ENCODE data around the gene MRPS9.

MRPS9 gene

DNA sequence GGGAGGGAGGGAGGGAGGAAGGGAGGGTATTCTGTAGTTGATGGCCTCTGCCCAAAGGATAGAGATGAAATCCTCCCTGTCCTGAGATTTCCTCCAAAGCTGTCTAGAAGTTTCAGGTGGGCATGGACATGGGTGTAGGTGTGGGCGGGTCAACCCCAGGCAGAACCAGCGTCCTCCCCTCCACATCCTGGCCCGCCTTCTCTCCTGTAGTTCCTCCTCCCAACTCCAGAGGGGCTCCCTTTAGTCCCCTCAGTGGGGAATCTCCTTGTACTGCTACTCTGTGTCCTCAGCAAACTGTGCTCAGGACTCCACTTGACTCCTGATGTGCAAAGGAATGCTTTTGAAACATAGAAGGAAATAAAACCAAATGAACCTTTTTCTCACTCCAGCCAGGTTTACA lies 88.1 kb downstream of the MRPS9 start:
- DNase-seq: no peak

DNA sequence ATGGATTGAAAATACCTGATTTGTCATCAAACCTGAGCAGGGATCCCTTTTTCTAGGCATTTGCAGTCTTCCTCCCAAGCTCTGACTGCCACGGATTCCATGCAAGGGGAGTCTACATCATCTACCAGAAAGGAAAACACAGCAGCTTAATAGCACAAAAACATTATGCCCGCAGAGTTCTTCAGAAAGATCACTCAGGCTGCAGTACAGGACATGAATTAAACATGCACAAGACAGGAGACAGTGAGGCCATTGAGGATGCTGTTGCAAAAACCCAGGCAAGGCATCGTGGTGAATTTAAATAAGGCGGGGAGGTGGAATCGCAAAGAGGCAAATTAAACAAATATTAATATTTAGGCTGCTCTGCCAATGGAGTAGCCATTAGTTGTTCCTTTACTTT lies 88.5 kb downstream of the MRPS9 start:
- DNase-seq: no peak

DNA sequence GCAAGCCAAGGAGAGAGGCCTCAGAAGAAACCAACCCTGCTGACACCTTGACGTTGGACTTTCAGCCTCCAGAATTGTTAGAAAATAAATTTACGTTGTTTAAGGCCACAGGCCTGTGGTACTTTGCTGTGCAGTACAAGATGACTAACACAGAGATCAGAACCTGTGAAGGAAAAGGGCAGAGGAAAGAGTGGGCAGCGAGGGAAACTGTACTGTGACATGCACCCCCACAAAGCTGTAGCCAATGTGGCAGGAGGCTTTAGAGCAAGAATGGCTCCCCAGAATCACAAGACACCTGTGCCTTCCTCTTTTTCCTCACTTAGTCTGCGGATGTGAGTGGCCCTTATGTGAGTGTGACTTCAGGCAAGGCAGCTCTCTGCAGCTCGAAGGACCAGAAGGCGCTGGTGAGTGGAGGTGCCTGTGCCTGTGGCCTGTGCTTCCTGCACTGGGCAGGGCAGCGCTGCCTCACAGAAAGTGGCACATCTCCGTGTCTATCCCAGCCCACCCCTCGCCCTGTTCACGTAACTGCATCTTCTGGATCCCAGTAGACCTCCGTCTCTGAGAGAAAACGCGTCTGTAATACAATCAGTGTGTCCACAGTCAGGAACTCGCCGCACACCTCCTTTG lies 89.5 kb downstream of the MRPS9 start:
- no peak for DNase-seq

DNA sequence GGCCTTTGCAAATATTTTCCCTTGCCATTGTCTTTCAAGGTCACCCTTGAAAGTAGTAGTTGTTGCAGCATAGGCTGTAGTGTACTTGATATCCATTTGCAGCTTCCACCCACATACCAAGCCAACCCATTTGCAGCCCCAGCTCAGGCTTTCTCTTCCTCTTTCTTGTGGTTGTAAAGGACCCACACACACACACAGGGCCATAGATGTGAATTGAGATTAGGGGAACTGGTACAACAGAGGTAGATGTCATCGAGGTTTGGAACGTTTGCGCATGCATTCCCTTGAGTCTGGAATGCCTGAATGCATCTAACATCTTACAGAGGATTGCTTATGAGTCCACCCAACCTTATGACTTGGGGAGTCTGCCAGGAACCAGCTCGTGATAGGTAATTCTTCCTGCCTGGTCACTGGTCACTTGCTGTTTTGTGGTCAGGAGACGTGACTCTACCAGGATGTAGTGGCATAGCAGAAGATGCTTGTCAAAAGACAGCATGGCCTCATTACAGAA lies 91.9 kb downstream of the MRPS9 start:
- no peak for DNase-seq

DNA sequence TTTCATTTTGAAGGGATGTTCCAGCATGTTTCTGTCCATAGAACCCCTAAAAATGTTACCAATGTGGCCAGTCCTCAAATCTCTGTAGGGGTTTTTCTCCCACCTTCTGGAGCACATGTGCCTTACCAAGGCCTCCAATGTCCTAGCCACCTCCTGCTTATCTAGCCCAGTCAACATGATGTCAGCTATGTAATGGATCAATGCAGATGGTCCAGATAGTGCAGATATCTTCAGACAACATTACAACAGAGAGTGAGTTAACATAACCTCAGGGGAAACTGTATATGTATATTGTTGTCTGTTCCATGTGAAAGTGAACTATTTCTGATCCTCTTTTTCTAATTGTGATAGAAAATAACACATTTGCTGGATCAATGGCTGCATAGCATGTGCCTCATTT lies 92.7 kb downstream of the MRPS9 start:
- no peak for DNase-seq

DNA sequence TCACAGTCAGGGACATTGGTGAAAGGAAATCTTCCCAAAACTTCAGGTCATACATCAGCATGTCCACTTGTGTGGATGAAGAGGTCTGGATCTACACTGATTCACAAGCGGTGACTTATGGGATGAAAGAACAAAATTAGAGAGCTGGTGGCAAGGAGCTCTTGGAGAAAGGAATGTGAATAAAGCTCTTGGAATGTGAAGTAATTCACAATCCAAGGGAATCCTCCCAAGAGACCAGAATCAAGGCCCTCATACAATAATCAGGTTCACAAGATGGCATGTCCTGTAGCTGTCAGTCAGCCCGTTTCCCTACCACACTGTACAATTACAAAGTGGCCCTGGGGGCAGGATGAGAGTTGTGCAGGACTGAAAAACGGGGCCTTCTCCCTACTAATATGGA lies 96.2 kb downstream of the MRPS9 start:
- no peak for DNase-seq

DNA sequence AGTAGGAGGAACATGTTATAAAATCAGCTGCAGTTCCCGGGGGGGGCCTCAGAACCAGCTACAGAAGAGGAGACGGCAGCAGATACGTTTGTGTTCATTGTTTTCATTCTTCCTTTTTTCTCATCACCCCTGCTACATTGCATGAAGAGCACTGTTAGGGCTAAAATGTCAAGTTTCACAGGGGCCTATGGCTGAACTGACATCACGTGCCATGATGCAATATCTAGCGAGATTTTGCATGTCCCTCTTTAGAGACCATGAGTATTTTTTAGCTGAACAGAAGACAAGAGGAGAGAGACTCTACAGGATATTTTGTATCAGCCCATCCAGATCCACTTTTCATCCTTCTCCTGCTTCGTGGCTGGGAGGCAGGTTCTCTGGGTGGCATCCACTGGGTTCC lies 97.6 kb downstream of the MRPS9 start:
- no peak for DNase-seq

DNA sequence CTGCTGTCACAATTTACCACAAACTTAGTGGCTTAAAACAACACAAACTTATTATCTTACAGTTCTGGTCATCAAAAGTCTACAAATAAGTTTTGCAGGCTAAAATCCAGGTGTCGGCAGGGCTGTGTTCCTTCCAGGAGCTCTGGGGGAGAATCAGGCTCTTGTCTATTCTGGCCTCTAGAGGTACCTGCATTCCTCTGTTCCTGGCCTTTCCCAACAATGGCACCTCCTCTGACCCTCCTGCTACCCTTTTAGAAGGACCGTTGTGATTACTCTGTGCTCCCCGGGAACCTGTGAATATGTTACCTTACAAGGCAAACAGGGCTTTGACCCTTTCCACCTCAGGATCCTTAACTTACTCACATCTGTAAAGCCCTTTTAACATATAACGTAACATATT lies 98.5 kb downstream of the MRPS9 start:
- DNase-seq: no peak

DNA sequence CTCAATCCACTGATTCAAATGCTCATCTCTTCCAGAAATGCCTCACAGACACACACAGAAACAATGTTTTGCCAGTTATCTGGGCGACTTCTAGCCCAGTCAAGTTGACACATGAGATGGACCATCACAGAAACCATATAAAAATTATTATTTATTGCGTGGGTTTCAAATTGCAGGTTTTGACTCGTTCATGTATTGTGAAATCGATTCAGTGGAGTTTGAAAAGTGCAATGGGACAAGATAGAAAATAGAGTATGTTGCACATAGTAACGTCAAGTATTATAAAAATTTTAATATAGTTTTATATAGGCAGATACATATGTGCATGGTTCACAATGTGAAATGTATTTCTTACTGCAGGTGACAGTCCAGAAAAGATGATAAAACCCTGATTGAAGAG lies 100.8 kb downstream of the MRPS9 start:
- DNase-seq: no peak

DNA sequence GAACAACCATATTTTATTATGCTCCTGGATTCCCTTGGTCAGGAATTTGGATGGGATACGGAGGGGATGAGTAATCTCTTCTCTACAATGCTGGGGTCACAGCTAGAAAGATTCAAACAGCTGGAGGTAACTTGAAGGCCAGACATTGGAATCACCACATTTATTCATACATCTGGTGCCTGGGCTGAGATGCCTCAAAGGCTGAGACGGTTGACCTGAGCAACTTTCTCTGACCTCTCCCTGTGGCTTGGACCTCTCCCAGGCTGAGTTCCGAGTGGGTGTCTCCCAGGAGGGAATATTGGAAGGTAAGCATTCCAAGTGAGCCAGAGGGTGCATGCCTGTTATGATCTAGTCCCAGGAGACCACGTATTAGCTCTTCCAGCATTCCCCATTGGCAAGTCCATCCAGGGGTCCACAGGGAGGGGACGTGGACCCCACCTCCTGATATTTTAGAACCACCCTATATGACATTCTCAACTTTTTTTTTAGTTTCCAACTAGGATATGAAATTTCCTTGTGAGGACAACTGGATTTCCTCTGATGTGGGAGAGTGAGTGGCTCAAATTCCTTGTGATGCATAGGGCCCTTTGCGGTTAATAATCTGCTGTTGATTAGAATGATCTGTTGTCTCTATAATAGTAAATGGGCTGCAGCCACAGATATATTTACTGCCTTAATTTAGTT lies 101.8 kb downstream of the MRPS9 start:
- no peak for DNase-seq

DNA sequence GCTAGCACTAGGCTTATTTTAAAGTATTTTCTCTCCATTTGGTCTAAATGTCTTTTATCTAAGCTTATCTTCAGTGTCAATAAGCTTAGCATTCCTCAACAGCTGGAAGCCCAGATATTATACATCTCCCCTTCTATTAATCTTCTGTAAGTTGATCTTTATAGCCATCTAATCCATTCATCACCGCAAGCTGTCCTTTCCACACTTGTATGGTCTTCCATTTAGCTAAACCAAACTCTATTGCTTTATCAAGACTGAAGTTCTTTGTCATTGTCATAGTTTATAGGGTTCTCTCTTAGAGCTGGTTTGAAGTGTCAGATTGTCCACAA lies 102.3 kb downstream of the MRPS9 start:
- DNase-seq: no peak

DNA sequence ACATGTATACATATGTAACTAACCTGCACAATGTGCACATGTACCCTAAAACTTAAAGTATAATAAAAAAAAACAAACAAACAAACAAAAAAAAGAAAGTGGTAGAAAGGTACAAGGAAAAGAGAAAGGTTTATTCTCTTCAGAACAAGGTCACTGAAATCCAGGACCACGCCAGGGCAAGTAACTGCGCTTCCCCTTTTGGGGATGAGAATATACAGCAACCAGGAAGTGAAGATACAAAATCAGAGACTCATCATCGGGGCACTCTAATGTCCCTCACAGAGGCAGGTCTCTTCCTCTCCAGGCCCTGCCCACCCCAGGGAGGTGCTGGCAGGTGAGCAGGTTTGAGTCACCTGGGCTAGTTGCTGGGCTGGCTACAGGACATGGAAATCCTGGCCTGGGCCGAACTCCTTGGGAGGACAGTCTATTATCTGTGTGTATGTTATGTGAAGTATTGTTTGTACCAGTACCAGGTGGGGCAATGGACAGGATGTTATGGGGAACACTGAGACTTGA lies 103.3 kb downstream of the MRPS9 start:
- no peak for DNase-seq

DNA sequence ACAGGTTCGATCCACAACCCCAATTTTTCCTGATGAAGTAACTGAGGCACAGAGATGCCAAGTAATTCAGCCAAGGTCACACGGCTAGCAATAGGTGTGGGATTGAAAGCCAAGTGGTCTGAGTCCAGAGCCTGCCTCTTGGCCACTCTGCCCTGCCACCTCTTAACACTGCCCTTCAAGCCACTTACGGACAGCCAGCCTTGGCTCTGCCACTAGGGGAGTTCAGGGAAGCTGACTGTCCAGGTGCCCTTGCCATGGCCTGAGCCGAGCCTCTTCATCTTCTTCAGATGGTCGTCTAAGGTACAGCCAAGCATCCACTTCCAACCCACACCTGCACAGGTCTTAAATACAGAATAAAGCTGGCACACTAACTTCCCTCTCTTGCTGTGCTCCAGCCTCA lies 104.4 kb downstream of the MRPS9 start:
- no peak for DNase-seq

DNA sequence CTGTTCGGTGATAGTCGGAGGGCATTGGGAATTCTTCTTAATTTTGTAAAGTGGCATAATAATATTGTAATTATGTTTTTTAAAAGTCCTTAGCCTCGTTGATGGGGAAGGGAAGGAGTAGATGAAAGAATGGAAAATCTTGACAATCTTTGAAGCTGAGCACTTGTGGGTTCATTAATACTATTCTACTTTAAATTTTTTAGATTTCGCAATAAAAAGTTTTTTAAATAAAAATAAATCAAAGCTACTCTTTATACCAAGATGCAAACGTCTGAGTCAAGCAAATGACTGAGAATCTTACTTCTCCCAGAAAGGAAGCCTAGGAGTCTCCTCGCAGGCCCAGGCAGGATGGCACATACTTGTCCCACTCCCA lies 105.2 kb downstream of the MRPS9 start:
- DNase-seq: no peak

DNA sequence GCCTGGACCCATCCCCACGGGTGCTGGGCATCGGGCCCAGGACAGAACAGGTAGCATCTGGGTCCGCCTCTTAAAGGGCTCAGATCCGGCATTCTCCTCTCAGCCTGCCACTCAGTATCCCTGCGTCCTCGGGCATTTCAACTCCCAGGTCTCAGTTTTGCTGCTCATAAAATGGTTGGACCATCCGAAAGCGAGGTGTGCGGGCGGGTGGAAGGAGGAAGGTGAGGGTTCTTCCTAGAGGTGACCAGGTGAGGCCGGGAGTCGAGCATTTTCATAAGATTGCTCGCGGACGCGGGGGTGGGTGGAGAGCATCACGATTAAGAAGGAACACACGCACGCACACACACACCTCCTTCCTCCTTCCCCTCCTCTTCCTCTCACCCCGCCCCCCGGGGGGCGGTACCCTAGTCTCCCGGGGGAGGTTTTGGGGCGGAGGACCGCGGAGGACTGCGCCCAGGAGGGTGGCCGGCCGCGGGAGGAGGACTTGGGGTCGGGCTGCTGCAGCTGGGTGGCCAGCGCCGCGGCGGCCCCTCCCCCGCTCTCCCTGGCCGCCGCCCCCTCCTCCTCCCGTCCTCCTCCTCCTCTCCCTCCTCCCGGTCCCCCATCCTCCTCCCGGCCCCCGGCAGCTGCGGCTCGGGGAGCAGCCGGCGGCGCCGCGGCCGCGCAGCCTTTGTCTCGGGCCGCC lies 105.7 kb downstream of the MRPS9 start:
- DNase-seq: peak; percentile 44 to 53

DNA sequence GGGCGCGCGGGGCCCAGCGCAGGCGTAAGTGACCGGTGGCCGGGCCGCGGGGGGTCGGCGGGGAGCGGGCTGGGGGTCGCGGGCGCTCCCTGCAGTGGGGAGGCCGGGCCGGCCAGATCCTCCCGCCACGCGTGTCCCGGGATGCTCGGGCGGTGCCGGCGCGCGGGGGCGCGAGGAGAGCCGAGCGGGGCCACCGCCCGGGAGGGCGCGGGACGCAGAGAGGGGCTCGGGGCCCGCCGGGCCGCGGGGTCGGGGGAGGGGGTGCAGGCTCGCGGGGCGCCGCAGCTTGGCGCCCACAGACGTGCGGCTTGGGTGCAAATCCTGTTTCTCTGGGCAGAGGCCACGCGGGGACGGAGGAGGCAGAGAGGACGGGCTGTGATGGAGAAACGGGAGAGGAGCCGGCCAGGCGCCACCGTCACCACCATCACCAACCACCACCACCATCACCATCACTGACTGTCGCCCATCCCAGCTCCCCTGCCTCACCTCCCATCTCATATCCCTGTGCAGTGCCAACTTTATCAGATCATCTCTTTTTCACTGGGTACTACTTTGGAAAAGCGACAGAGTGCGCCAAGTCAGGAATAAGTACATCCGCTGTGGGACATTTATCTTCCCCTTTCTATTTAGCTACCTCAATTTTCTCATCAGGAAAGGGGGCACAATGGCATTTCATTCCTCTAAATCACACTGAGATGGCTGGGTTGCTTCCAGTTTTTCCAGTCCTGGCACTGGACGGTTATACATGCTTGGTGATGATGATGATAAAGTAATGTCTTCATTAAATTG lies 106.5 kb downstream of the MRPS9 start:
- DNase-seq: no peak

DNA sequence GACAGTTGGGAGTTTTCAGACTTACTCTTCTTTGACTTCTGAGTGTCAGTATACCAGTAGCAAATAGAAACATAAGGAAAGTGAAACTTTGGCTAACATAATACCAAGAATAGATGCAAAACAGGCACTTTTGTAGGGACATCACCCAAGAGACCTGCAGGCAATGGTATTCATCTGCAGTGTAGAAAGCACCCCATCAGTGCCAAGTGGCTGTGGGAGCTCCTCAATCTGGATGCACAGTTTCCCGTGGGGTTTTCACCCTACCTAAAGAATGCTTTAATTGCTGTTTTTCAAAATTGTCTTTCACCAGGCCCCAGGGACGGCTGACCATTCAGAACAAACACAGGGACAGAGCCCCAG lies 107.1 kb downstream of the MRPS9 start:
- DNase-seq: no peak

DNA sequence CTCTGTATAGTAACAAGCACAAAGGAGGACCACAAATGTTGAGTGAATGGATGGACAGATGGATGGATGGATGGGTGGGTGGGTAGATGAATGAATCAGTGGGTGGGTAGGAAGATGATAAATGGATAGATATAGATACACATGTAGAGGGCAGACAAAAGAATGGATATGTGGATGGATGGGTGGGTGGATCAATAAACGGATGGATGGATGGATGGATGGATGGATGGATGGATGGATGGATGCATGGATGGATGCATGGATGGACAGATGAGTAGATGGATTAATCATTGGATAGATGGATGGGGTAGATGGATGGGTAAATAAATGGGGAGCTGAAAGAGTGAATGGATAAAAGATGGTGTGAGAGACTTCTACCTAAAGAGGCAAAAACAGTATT lies 111.4 kb downstream of the MRPS9 start:
- DNase-seq: no peak

Measured in activated CD4-positive, alpha-beta T cell treated with anti-CD3 and anti-CD28 coated beads, Interleukin-2, amount 50 U/mL, for 48 hours (primary cell).